NCI-H82 (cell line): ENCODE measurements around the gene PAMR1.

Experiments used
- DNase-seq: peaks from one replicate; lab custom pipeline; 2025; lab: John Stamatoyannopoulos, UW

The PAMR1 gene

DNA sequence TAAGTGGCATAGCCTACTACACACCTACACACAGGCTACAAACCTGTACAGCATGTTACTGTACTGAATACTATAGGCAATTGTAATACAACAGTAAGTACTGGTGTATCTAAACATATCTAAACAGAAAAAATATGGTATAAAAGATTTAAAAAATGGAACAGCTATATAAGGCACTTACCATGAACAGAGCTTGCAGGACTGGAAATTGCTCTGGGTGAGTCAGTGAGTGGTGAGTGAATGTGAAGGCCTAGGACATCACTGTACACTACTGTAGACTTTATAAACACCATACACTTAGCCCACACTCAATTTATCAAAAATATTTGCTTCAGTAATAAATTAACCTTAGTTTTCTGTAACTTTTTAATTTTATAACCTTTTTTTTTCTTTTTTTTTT is 24.7 kb downstream of the PAMR1 start:
- DNase-seq: no peak

DNA sequence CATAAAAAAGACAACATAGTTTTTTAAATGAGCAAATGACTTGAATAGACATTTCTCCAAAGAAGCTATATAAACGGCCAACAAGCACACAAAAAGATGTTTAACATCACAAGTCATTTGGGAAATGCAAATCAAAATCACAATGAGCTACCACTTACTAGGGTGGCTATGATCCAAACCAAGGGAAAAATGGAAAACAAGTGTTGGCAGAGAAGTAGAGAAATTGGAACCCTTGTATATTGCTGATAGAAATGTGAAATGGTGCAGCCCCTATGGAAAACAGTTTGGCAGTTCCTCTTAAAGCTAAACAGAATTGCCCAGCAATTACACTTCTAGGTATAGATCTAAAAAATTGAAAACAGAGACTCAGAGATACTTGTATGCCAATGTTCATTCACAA is 29.0 kb downstream of the PAMR1 start:
- no peak for DNase-seq

DNA sequence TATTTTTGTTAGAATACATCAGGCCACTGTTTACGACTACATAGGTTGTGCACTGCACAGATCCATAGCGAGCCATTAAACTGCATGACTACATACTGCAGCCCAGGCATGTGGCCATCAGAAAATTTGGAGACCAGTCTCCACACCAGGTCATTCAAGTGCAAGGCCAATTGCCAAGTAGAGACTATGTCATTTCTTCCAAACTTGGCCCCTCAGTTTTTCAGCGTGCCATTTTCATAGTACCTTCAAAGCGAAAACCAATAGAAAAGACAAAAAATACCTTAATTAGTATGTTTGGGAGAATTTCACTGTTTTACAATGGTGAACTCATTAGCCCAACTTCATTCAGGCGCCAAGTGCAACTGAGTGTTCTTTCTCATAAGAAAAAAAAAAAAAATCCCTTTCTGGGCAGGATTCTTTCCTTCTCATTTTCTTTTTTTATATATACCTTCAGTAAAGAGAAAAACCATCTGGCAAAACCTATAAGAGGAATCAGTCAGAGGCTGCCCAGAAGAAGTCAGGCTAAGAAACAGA is 30.4 kb downstream of the PAMR1 start:
- DNase-seq: no peak

DNA sequence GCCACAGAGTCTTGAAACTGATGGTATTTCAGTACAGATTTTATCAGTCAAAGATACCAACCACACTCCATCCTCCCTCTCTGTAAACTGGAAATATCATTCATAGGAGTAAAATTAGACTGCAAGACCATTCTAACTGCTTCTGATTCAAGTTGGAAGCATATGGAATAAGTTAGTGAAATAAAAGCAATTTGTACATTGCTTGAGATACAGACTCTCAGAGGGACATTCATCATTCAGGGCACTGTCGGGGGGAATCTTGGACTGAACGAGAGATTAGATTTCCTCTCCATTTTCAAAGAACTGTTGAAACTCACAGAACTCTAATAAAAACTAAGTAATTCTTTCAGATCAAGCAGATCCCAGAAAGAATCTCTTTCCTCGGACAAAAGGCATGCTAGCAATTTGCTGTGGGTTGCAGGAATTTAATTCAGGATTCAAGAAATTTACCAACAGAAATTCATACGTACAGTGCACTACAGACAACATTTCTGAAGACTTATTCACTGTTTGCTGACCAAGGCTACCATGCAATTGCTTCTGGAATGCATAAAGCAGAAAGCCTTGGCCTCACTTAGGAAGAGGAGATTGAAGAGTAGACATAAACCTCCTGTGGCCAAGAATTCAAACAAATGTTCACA is 34.1 kb downstream of the PAMR1 start:
- no peak for DNase-seq

DNA sequence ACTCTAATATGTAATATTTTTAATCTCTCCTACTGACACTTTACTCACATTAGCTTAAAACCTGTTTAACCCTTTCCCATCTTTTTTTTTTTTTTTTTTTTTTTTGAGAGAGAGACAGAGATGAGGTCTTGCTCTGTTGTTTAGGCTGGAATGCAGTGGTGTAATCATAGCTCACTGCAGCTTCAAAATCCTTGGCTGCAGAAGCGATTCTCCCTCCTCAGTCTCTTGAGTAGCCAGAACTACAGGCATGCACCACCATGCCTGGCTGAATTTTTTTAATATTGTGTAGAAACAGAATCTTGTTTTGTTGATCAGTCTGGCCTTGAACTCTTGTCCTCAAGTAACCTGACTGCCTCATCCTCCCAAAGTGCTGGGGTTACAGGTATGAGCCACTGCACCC is 37.3 kb downstream of the PAMR1 start:
- no peak for DNase-seq

DNA sequence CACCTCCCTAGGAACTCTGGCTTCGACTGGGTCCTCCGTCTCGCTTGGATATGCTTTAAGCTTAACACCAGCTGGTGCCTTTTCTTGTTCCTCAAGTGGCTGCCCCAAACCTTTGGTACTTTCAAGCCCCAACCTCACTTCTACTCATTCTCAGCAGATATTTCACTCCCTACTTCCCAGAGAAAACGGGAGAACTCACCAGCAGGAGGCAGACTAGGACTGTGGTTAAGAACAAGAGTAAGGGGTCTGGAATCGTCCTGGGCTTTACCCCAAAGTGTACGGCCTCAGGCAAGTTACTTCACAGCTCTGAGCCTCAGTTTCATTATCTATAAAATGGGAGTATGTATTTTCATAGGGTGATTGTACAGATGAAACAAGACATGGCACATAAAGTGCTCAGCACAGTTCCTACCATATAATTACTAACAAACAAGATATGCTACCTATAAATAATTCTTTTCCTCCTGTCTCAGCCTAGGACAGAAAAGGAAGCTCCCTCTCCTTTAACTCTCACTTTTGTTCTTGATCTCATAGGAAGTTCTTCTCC is 37.8 kb downstream of the PAMR1 start:
- peak; percentile 83 for DNase-seq

DNA sequence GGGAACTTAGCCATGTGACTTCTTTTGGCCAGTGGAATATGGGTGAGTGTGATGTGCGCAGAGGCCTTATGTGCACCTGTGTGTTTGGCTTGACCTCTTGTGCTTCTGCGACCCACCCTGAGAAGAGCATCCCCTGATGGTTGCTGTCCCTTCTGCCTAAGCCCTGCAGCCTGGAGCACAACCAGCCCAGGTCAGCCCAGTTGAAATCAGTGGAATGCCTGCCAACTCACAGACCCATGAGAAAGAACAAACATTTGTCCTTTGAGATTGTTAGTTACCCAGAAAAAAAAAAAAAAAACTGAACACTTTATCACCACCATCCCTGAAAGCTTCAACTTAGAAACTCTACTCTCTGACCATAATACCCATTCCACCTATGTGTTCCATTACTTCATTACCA is 38.5 kb downstream of the PAMR1 start:
- no peak for DNase-seq

DNA sequence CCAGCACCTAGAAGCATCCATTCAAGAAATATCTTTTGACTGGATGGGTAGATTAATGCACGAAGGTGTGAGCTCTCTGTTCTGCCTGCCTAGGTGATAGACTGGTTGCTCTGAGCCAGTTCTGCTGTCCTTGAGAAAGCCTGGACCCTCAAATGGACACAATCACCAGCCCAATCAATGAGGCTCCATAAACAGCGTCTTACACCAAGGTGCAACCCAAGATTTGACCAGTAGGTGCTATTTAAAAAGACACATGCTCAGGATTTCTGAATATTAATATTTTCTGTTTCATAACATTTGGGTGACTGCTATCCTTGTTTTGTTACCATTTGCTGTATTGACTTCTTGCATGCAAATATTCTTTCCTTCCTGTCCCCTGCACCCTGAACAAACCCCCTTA is 39.0 kb downstream of the PAMR1 start:
- no peak for DNase-seq

DNA sequence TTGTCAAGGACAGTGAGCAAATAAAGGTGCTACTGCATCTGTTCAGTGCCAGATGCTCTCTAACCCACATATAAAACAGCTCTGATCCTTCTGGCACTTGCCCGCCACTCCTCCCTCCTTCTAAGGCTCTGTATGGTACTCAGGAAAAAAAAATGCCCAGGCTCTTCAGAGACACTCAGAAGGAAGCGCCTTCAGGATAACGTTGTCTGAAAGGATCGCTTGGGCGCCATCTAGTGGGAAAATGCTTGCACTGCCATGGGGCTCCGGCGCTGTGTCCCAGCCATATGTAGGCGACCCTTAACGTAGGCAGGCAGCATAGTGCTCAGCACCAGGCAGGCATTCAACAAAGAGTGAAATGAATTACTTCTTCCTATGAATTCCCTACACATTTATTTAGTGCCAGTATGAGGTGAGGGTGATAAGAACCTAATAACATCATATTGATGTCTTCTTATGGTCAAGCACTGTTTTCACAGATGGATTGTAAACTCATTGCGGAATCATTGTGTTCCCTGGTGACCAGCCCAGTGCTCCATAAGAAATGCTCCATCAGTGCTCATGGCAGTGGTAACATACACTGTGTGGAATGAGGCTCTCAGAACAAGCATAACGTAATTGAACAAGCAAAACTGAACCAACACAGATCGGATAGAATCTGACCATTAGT is 39.6 kb downstream of the PAMR1 start:
- DNase-seq: peak; percentile 96

DNA sequence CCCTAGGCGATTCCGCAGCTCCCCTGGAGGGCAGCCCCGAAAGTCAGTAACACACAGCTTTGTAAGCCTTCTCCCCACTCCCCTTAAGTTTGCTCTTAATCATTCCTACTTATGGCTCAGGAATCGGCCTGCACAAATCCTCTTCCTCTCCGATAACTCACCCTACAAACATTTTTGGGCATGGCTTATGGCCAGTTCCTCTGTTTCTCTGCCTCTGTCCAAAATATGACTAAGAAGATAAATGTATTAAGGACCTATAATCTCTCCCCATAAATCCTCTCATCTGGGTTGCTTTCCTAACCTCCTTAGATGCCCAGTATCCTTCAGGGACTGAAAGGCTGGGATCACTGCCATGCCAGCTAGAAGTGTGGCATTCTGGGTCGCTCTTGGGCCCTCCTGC is 41.0 kb downstream of the PAMR1 start:
- DNase-seq: peak; percentile 30

DNA sequence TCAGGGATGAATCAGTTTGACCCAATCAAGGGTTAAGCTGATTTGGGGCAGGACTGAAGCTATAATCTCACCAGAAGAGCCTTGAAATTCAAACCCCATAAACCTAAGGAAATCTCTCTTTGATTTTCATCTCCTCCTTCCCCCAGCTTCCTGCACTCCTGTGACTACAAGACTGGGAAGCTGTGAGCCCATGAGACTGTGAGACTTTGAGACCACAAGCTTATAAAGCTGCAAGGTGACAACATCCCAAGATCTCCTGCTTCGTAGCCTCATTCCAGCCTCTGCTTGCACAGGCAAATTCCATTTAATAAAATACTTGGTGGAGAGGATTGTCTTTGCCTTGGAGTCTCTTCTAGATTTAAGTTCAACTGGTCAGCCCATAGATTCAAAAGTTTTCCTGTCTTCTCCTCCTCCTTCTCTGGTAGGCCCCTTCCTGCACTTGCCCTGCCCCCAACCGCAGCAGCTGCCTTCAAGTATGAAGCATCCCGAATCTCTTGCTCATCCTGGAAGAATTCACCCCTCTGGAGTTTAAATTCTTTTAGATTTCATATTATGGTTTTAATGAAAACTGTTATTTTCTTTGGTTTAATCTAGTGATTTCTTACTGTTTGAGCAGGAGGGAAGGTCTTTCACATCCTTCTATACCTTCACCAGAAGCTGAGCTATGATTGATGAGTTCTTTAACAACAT is 42.1 kb downstream of the PAMR1 start:
- DNase-seq: no peak

DNA sequence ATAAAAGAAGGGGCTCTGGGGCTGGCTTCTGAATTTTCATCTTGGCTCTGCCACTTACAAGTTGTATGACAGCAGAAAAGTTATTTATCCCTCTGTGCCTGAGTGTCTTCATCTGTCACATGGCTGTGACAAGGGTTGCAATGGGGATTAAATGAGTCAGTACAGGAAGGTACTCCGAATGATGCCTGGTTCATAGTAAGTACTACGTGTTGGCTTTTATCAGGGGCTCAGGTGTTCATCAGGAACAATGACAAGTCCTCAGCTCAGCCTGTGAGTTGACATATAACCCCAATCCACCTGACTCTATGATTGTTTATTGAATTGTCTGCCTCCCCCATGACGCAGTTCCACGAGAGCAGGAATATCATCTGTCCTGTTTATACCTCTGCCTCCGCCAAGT is 45.7 kb downstream of the PAMR1 start:
- no peak for DNase-seq

DNA sequence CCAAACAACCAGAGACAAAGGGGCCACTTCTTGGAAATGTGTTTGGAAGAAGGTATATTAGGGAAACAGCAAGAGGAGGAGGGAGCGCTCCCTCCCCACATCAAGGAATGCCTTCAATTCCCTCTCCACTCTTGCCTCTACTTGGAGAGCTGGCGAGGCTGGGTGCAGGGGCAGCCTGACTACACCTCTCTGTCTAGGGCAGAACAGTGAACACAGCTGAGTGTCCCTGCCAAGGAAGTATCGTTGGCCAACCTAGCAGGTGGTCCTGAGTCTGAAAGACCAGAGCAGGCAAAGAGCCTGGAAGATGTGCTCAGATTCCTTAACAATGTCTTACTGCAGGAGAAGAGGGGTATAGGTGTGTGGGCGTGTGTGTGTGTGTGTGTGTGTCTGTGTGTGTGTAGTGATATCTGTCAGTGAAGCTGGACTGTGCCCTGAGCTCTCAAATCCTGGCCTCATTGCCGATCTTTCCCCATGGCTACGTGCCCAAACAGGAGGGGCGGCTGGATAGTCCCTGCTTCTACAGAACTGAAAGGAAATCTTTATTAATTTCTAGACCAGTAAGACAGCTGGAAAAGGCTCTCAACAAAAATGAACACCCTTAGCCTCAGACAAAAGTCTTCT is 46.8 kb downstream of the PAMR1 start:
- DNase-seq: no peak

DNA sequence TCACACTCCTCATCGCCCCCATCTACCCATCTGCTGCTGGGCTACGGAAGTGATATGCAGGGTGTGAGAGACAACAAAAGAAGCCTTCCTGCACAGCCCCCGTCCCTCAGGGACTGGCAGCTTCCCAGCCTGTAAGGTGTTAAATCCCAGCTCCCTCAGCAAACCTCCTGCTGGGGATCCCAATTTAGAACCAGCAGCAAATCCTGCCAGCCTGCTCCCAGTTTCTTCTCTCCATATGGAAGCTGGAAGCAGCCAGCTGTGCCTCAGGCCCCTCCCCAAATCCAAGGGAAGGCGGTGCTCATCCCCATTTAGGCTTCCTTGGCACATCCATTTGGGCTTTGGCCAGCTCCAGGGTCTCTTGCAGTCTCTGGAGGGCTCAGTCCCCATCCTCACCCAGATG is 47.5 kb downstream of the PAMR1 start:
- peak; percentile 72 for DNase-seq

DNA sequence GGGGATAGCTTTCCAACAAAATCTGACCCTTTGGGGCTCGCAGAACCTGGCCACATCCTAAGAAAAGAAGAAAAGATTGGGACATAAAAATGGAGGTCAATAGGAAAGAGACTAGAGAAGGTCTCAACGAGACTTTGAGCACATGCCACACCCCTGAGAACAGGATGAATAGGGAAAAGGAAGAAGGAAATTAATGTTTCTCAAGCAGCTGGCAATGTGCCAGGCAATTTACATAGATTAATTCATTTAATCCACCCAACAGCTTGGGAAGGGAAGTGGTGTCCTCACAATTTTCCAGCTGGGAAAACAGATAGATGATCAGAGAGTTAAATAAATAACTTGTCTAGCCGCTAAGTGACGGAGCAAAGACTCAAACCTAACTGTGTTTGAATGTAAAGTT is 50.7 kb downstream of the PAMR1 start:
- DNase-seq: peak; percentile 75

DNA sequence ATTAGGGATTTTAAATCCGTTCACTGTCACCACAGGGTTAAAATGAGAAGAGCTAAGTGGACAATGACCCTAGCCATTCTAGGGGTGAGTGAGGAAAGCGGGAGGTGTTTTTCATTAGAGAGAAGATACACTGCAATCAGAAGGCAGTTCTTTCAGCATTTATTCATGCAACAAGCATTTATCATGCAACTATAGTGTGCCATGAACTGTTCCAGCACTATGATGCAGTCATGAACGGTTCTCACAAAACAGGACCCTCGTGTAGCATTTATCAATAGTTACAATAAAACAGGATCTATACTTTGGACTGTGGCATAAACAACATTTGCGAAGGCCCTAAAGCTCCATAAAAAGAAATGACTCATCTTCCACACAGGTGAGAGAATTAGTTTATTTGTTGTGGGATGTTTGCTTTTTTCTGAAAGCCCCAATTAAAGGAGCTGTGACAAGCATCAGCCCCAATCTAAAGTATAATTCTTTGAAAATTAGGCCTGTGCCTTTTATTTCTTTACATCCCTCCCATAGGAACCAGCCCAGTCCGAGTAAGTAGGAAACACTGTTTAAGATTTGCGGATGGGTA is 51.5 kb downstream of the PAMR1 start:
- no peak for DNase-seq

DNA sequence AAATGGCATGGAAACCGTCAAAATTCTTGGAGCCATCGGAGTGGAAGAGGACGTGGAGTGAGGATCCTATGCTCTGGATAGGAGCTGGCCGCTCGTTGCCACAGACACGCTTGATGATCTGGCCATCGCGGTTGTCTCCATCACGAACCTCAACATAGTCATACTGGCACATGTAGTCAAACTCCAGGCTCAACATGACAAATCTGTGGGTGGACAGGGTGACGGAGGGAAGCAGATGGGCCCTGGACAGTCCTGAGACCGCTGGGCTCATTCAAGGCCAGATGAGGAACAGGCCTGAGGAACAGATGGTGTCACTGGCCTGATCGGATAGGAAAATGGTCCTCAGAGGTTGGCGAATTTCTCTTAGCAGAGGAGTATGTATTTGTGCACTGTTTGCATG is 54.8 kb downstream of the PAMR1 start:
- DNase-seq: no peak

DNA sequence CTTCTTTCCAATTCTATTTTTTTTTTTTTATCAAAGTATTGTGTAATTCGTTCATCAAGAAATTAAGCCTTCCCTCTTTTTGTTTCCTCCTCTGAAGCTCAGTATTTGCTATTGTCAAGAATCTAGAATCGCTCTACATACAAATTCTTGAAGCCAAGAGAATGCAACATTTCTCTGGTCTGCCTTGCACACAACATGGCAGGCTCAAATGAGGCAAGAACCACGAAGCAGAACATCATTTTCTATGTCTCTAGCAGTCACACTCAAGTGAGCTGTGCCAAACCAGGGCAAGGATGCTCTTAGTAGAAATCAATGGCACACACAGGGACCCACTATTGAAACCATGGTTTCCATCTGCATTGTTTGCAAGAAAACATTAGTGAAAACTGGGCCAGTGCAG is 59.4 kb downstream of the PAMR1 start:
- no peak for DNase-seq

DNA sequence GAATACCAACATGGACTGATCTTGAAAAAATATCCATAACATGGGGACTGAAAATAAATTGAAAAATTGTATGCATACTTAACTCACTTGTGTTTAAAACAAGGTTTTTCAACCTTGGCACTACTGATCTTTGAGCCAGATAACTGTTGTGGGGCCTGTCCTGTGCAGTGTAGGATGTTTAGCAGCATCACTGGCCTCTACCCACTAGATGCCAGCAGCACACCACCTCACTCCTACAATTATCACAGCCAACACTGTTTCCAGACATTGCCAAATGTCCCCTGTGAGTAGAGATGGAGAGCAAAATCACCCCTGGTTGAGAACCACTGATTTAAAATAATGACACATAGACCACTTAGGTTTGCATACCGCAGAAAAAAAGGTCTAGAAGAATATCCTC is 61.1 kb downstream of the PAMR1 start:
- peak; percentile 3 for DNase-seq

DNA sequence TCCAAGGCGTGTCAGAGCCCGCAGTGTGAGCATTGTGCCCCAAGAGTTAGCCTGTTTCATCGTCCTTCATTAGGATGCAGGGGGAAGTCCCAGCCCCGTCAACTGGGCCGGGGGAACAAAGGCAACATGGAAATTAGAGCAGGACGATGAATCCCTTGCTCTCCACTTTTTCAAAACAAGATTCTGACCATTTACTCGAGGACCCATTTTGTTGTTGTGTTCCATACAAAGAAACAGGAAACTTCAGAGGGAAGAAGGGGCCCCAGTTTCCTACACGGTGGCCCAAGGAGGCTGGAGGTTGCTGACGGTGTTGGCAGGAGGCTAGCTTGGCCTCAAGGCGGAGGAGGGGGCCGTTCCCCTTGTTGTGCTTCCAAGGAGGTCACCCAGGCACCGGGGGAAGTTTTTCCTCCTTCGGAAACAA is 62.1 kb downstream of the PAMR1 start:
- no peak for DNase-seq

DNA sequence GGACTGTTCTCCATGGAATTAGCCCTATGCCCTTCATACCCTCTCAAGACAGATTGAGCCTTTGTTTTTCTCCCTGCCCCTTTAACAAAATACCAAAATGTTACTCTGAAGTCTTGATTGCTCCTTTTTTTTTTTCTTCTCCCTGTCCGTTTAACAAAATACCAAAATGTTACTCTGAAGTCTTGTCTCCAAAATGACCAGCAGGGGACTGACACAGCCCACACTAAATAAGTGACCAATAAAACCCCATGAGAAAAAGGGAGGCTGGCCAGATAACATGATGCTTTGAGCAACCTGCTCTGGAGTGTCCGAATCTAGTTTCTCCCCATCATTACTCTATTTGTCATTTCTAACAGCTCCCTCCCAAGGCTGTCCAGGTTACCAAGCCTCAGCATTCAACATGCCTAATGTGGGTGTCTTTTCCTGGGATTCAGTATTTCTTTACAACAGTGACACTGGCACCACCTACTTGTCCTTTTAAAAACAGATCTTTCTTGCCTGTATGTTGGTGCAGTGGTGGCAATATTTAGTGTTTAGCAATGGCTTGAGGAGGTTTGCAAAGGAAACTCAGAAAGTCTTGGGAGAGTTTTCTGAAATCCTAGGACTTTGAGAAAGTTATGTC is 63.4 kb downstream of the PAMR1 start:
- no peak for DNase-seq

DNA sequence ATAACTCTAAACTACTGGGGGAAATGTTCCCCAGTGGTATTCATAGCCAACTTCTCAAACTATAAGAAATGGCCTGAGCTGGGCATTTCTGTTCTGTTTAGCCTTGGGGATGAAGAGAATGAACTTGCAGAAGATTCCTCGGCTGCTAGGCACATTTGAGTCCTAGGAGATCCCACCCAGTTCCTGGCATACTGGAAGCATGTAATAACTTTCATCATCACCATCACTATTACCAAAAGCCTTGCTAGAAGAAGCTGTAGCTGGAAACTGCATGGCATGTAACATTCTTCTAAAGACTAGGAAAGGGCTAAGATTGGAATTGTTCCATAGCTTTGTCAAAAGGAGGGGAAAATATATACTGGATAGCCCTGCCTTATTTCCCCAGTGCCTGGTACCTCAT is 65.9 kb downstream of the PAMR1 start:
- DNase-seq: no peak
